Loucy (cell line): ENCODE results near the gene DUSP3.
"Not testable (repeated sequence)": the region's sequence is repeated elsewhere in the genome, so short reads cannot be mapped to it uniquely, and the experiment has no call there.

ENCODE experiments used
- H2AFZ ChIP-seq: fragments of 200-600 bp; sonication (generic); 2 replicates; pipeline ENCODE4 v1.6.0; 2016; ENCODE audit warnings: antibody characterized with exemption, mild to moderate bottlenecking, low read length, moderate library complexity
- H3F3A ChIP-seq: fragments of 200-600 bp; 2 replicates; pipeline ENCODE4 v1.6.0; 2016; ENCODE audit warnings: antibody characterized with exemption, low read depth, mild to moderate bottlenecking
- H3K27me3 ChIP-seq: fragments of 200-600 bp; sonication (generic); 2 replicates; pipeline ENCODE4 v1.6.1; 2014; ENCODE audit warnings: low read length, mild to moderate bottlenecking; ENCODE audit not compliant: insufficient read depth, poor library complexity, severe bottlenecking
- H3K36me3 ChIP-seq: fragments of 200-600 bp; sonication (generic); 2 replicates; pipeline ENCODE4 v1.6.1; 2016; ENCODE audit warnings: low read length; ENCODE audit not compliant: insufficient read depth
- H3K4me1 ChIP-seq: fragments of 200-600 bp; sonication (generic); 2 replicates; pipeline ENCODE4 v1.5.1; 2014; ENCODE audit warnings: low read length, mild to moderate bottlenecking; ENCODE audit not compliant: insufficient read depth, poor library complexity, severe bottlenecking
- H3K4me2 ChIP-seq: fragments of 200-600 bp; sonication (generic); 2 replicates; pipeline ENCODE4 v1.6.0; 2014; ENCODE audit warnings: antibody characterized with exemption, low read length, low read depth, mild to moderate bottlenecking; ENCODE audit not compliant: poor library complexity, severe bottlenecking
- H3K4me3 ChIP-seq: fragments of 200-600 bp; sonication (generic); 2 replicates; pipeline ENCODE4 v1.5.1; 2014; ENCODE audit warnings: low read length, mild to moderate bottlenecking, mixed read lengths; ENCODE audit not compliant: poor library complexity, severe bottlenecking
- H3K79me2 ChIP-seq: fragments of 200-600 bp; sonication (generic); 2 replicates; pipeline ENCODE4 v1.6.1; 2014; ENCODE audit warnings: low read length; ENCODE audit not compliant: insufficient read depth
- H3K9ac ChIP-seq: fragments of 200-600 bp; sonication (generic); 2 replicates; pipeline ENCODE4 v1.6.0; 2014; ENCODE audit warnings: mild to moderate bottlenecking, low read depth, low read length, moderate library complexity; ENCODE audit not compliant: poor library complexity, severe bottlenecking
- H3K9me2 ChIP-seq: fragments of 200-600 bp; sonication (generic); replicated peaks from 2 replicates; pipeline ENCODE4 v1.6.1; 2016; ENCODE audit warnings: low read depth, low read length, mixed read lengths
- H3K9me3 ChIP-seq: fragments of 200-600 bp; sonication (generic); 2 replicates; pipeline ENCODE4 v1.6.1; 2014; ENCODE audit warnings: mild to moderate bottlenecking, antibody characterized with exemption, low read length, low read depth; ENCODE audit not compliant: insufficient read depth
- H4K20me1 ChIP-seq: fragments of 200-600 bp; sonication (generic); 2 replicates; pipeline ENCODE4 v1.6.0; 2014; ENCODE audit warnings: antibody characterized with exemption, low read length, mild to moderate bottlenecking; ENCODE audit not compliant: insufficient read depth, poor library complexity, severe bottlenecking
- EZH2phosphoT487 ChIP-seq: fragments of 200-600 bp; IDR thresholded peaks from 2 replicates; pipeline ENCODE4 v1.6.1; 2018; ENCODE audit warnings: antibody characterized with exemption, mild to moderate bottlenecking, moderate library complexity, borderline replicate concordance
- TF ChIP-seq, protein P1 (sequence below): fragments of 200-600 bp; sonication (generic); conservative IDR thresholded peaks from 2 replicates; pipeline ENCODE4 v1.5.1; 2014; ENCODE audit warnings: mild to moderate bottlenecking, antibody characterized with exemption, low read length

Gene DUSP3

GRCh38 chr17:43800736-43801135 lies 22.0 kb upstream of the DUSP3 start:
- H4K20me1 ChIP-seq: no peaks in the 10 kb centered on the region
- H3K4me2 ChIP-seq: no peak overlapping the region
- H3K9me2 ChIP-seq: no peaks in the 10 kb centered on the region
- H3K4me3 ChIP-seq: no peak overlapping the region
- no peaks in the 10 kb centered on the region for H3K27me3 ChIP-seq
- no peak overlapping the region for H3K9ac ChIP-seq
- H2AFZ ChIP-seq: no peak overlapping the region
- H3K4me1 ChIP-seq: no peaks in the 10 kb centered on the region
- no peaks in the 10 kb centered on the region for H3K9me3 ChIP-seq
- H3F3A ChIP-seq: no peaks in the 10 kb centered on the region
- H3K36me3 ChIP-seq: no peaks in the 10 kb centered on the region
- TF ChIP-seq EZH2phosphoT487: no peak
- TF ChIP-seq, protein P1, sequence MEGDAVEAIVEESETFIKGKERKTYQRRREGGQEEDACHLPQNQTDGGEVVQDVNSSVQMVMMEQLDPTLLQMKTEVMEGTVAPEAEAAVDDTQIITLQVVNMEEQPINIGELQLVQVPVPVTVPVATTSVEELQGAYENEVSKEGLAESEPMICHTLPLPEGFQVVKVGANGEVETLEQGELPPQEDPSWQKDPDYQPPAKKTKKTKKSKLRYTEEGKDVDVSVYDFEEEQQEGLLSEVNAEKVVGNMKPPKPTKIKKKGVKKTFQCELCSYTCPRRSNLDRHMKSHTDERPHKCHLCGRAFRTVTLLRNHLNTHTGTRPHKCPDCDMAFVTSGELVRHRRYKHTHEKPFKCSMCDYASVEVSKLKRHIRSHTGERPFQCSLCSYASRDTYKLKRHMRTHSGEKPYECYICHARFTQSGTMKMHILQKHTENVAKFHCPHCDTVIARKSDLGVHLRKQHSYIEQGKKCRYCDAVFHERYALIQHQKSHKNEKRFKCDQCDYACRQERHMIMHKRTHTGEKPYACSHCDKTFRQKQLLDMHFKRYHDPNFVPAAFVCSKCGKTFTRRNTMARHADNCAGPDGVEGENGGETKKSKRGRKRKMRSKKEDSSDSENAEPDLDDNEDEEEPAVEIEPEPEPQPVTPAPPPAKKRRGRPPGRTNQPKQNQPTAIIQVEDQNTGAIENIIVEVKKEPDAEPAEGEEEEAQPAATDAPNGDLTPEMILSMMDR: no peak
- no peaks in the 10 kb centered on the region for H3K79me2 ChIP-seq

DNA sequence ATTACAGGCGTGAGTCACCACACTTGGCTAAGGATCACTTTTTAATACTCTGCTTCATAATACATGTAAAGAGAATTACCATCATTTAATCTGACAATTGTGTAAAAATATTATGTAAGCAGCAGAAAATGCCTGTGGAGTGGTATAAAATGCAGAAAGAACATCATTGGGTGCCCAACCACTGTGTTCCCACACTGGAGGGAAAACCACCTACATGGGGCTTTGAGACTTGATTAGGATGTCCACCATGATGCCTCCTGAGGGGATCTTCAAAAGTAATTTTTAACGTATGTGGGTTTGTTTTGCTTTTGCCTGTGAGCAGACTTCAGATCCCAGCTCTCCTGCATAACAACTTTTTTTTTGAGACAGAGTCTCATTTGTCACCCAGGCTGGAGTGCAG lies 20.3 kb upstream of the DUSP3 start:
- Histone ChIP-seq H3K4me3 (no peak overlapping the region), H3K36me3 (no peaks in the 10 kb centered on the region), H3K4me2 (no peak overlapping the region), H4K20me1 (no peaks in the 10 kb centered on the region), H3K9me2 (no peaks in the 10 kb centered on the region), H3K9me3 (no peaks in the 10 kb centered on the region), H2AFZ (no peak overlapping the region), H3K9ac (no peak overlapping the region), H3K4me1 (no peaks in the 10 kb centered on the region), H3K27me3 (no peaks in the 10 kb centered on the region), H3F3A (no peaks in the 10 kb centered on the region), H3K79me2 (no peaks in the 10 kb centered on the region)
- TF ChIP-seq EZH2phosphoT487: no peak
- TF ChIP-seq, protein P1: no peak

DNA sequence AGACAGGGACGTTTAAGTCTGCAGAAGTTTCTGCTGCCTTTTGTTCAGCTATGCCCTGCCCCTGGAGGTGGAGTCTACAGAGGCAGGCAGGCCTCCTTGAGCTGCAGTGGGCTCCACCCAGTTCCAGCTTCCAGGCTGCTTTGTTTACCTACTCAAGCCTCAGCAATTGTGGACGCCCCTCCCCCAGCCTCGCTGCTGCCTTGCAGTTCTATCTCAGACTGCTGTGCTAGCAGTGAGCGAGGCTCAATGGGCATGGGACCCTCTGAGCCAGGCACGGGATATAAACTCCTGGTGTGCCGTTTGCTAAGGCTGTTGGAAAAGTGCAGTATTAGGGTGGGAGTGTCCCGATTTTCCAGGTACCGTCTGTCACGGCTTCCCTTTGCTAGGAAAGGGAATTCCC lies 19.2 kb upstream of the DUSP3 start:
- H3K4me2 ChIP-seq: not testable (repeated sequence)

DNA sequence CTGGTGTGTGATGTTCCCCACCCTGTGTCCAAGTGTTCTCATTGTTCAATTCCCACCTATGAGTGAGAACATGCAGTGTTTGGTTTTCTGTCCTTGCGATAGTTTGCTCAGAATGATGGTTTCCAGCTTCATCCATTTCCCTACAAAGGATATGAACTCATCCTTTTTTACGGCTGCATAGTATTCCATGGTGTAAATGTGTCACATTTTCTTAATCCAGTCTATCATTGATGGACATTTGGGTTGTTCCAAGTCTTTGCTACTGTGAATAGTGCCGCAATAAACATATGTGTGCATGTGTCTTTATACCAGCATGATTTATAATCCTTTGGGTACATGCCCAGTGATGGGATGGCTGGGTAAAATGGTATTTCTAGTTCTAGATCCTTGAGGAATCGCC lies 13.9 kb upstream of the DUSP3 start:
- H3K36me3 ChIP-seq, H4K20me1 ChIP-seq: not testable (repeated sequence)

More for the DNA sequence above, 19.2 kb upstream of the DUSP3 start:
- not testable (repeated sequence) for H3K9me2 ChIP-seq, H3K9ac ChIP-seq, H3F3A ChIP-seq, H2AFZ ChIP-seq, H4K20me1 ChIP-seq, H3K36me3 ChIP-seq, H3K79me2 ChIP-seq, H3K4me1 ChIP-seq, H3K4me3 ChIP-seq, H3K9me3 ChIP-seq, H3K27me3 ChIP-seq

More for the DNA sequence above, 13.9 kb upstream of the DUSP3 start:
- H3K9ac ChIP-seq, H3K79me2 ChIP-seq, H3K9me3 ChIP-seq, H3K4me2 ChIP-seq, H3K4me3 ChIP-seq, H3K9me2 ChIP-seq, H2AFZ ChIP-seq, H3K27me3 ChIP-seq, H3F3A ChIP-seq, H3K4me1 ChIP-seq: not testable (repeated sequence)
